MV-4-11 (cell line): Measurements from ENCODE around the gene GRIA1.
"Not testable (repeated sequence)": the region's sequence is repeated elsewhere in the genome, so short reads cannot be mapped to it uniquely, and the experiment has no call there.

Experiments used
- DNase-seq: peaks from one replicate; lab custom pipeline; 2025; lab: John Stamatoyannopoulos, UW

The GRIA1 gene

GRCh38 chr5:153723022-153723610 lies 232.6 kb downstream of the GRIA1 start:
- DNase-seq, result not testable (repeated sequence)

GRCh38 chr5:153742060-153742459 lies 251.6 kb downstream of the GRIA1 start:
- DNase-seq, result no peak

- DNase-seq, result no peak
Measured at GRCh38 chr5:153744751-153745150, 254.3 kb downstream of the GRIA1 start.

- DNase-seq, result peak; percentile 22
Measured at GRCh38 chr5:153745778-153746395, 255.4 kb downstream of the GRIA1 start.

GRCh38 chr5:153746440-153746839 lies 256.0 kb downstream of the GRIA1 start:
- DNase-seq, result peak; percentile 56

- DNase-seq, result no peak
Measured at GRCh38 chr5:153748823-153749222, 258.4 kb downstream of the GRIA1 start.

GRCh38 chr5:153749960-153750359 lies 259.5 kb downstream of the GRIA1 start:
- DNase-seq, result no peak

GRCh38 chr5:153751251-153751650 lies 260.8 kb downstream of the GRIA1 start:
- DNase-seq, result no peak

- DNase-seq, result peak; percentile 42
Measured at GRCh38 chr5:153752890-153753289, 262.4 kb downstream of the GRIA1 start.

GRCh38 chr5:153753645-153754432 lies 263.4 kb downstream of the GRIA1 start:
- no peak for DNase-seq

GRCh38 chr5:153755913-153756500 lies 265.5 kb downstream of the GRIA1 start:
- DNase-seq, result no peak

GRCh38 chr5:153756540-153756939 lies 266.1 kb downstream of the GRIA1 start:
- DNase-seq, result no peak

- DNase-seq, result no peak
Measured at GRCh38 chr5:153765987-153766386, 275.5 kb downstream of the GRIA1 start.

GRCh38 chr5:153767221-153768188 lies 277.0 kb downstream of the GRIA1 start:
- DNase-seq, result no peak

GRCh38 chr5:153770066-153770465 lies 279.6 kb downstream of the GRIA1 start:
- no peak for DNase-seq

GRCh38 chr5:153774686-153775085 lies 284.2 kb downstream of the GRIA1 start:
- DNase-seq, result no peak

GRCh38 chr5:153775923-153776322 lies 285.5 kb downstream of the GRIA1 start:
- no peak for DNase-seq

GRCh38 chr5:153777681-153778581 lies 287.5 kb downstream of the GRIA1 start:
- no peak for DNase-seq

- no peak for DNase-seq
Measured at GRCh38 chr5:153779836-153780235, 289.4 kb downstream of the GRIA1 start.

GRCh38 chr5:153780876-153781705 lies 290.6 kb downstream of the GRIA1 start:
- DNase-seq, result no peak
